Upper lobe of left lung (tissue), 6 donors: Measurements from ENCODE around the gene SEZ6L2. TPM values are rescaled to one million over a fixed set of nuclear protein-coding genes. Genes with fewer than 3 reads are reported as not detected.
"Not testable (repeated sequence)": the region's sequence is repeated elsewhere in the genome, so short reads cannot be mapped to it uniquely, and the experiment has no call there.

Source experiments
- ATAC-seq, 2 donors: fragments of 200-7000 bp; cut with Tn5 transposase; one replicate each; pipeline ENCODE4 v1.9.1; 2022; ENCODE audit warnings: mild to moderate bottlenecking in 2 of 2, moderate library complexity in 2 of 2; ENCODE audit not compliant: low FRiP score in 2 of 2
- DNase-seq, 2 donors: peaks; one replicate each; pipeline ENCODE4 v3.0.0-alpha.2; 2019 to 2020
- H3K27ac ChIP-seq, 4 donors: fragments of 200-600 bp; sonication (generic); one replicate each; pipeline ENCODE4 v1.5.1; 2016 to 2019
- H3K27me3 ChIP-seq, 4 donors: fragments of 200-600 bp; sonication (generic); one replicate each; pipeline ENCODE4 v1.5.1; 2017 to 2019
- H3K36me3 ChIP-seq, 4 donors: fragments of 200-600 bp; sonication (generic); one replicate each; pipeline ENCODE4 v1.5.1; 2016 to 2019
- H3K4me1 ChIP-seq, 4 donors: fragments of 200-600 bp; sonication (generic); one replicate each; pipeline ENCODE4 v1.5.1; 2018 to 2019
- H3K4me3 ChIP-seq, 4 donors: fragments of 200-600 bp; sonication (generic); one replicate each; pipeline ENCODE4 v1.5.1; 2017 to 2019; ENCODE audit warnings: mild to moderate bottlenecking in 2 of 4, moderate library complexity in 1 of 4
- H3K9me3 ChIP-seq, 4 donors: fragments of 200-600 bp; sonication (generic); one replicate each; pipeline ENCODE4 v1.5.1; 2018 to 2019
- EP300 ChIP-seq, 4 donors: sonication (generic); formaldehyde crosslinking; IDR thresholded peaks; one replicate each; pipeline ENCODE4 v1.5.1; 2017; ENCODE audit warnings: antibody characterized with exemption in 4 of 4, control low read depth in 2 of 4
- POLR2A ChIP-seq, 4 donors: fragments of 450-650 bp; IDR thresholded peaks; one replicate each; pipeline ENCODE4 v1.5.1; 2016 to 2017; ENCODE audit warnings: antibody characterized with exemption in 4 of 4, mild to moderate bottlenecking in 2 of 4
- POLR2AphosphoS5 ChIP-seq, 2 donors: sonication (generic); formaldehyde crosslinking; IDR thresholded peaks; one replicate each; pipeline ENCODE4 v1.5.1; 2017; ENCODE audit warnings: antibody characterized with exemption in 2 of 2
- WGBS, 2 donors: methylation state at CpG; one replicate each; pipeline ENCODE4 v1.1.5; 2017 to 2018; 5-methylcytosine and 5-hydroxymethylcytosine counted together
- total RNA-seq, 6 donors: library from RNA; depleted of rRNA in 4 of 6; stranded (reverse); fragments of >200 nt in 4 of 6; gene quantifications; one replicate each; pipeline versions ENCODE4 v1.1.0 to v1.2.1, GENCODE V29; 2016 to 2021
- TF ChIP-seq, protein P1 (sequence below), 6 experiments: fragments of 450-650 bp in 4 of 6; fragments of 200-600 bp in 2 of 6; sonication (generic) in 2 of 6; IDR thresholded peaks; one replicate each; pipeline ENCODE4 v1.5.1; 2016 to 2019; ENCODE audit warnings: antibody characterized with exemption in 6 of 6
- donor health status: DM: no; HTN: no; CAD: no; lungs with moderate emphysema.
- donor health status: DM: no; HTN: yes; CAD: no; lungs with severe emphysema.

Gene SEZ6L2
- total RNA-seq, 6 donors from 2014 or later: 4.2 to 13.5 (median 8.2) TPM

- H3K4me1 ChIP-seq: peaks cover 0 to 6% (median 0%) of the 10 kb centered on the region in 4 donors
- TF ChIP-seq POLR2AphosphoS5 (IDR thresholded peaks at IDR 0.05): no peak
- TF ChIP-seq, protein P1, sequence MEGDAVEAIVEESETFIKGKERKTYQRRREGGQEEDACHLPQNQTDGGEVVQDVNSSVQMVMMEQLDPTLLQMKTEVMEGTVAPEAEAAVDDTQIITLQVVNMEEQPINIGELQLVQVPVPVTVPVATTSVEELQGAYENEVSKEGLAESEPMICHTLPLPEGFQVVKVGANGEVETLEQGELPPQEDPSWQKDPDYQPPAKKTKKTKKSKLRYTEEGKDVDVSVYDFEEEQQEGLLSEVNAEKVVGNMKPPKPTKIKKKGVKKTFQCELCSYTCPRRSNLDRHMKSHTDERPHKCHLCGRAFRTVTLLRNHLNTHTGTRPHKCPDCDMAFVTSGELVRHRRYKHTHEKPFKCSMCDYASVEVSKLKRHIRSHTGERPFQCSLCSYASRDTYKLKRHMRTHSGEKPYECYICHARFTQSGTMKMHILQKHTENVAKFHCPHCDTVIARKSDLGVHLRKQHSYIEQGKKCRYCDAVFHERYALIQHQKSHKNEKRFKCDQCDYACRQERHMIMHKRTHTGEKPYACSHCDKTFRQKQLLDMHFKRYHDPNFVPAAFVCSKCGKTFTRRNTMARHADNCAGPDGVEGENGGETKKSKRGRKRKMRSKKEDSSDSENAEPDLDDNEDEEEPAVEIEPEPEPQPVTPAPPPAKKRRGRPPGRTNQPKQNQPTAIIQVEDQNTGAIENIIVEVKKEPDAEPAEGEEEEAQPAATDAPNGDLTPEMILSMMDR (IDR thresholded peaks at IDR 0.05): no peak
- TF ChIP-seq POLR2A (IDR thresholded peaks at IDR 0.05): no peak
- TF ChIP-seq EP300 (IDR thresholded peaks at IDR 0.05): no peak
- no peak overlapping the region for H3K27ac ChIP-seq
- DNase-seq: no peak
- H3K4me3 ChIP-seq: no peak overlapping the region
- ATAC-seq: peak in 1 of 2 donors; percentile 19
- no peaks in the 10 kb centered on the region for H3K36me3 ChIP-seq
- no peaks in the 10 kb centered on the region for H3K27me3 ChIP-seq
- WGBS, 2 donors: 40 to 78% methylated on average over 2 to 6 of the region's 6 CpGs
- no peaks in the 10 kb centered on the region for H3K9me3 ChIP-seq
Measured at GRCh38 chr16:29892458-29892813, 6.9 kb downstream of the SEZ6L2 start.

DNA sequence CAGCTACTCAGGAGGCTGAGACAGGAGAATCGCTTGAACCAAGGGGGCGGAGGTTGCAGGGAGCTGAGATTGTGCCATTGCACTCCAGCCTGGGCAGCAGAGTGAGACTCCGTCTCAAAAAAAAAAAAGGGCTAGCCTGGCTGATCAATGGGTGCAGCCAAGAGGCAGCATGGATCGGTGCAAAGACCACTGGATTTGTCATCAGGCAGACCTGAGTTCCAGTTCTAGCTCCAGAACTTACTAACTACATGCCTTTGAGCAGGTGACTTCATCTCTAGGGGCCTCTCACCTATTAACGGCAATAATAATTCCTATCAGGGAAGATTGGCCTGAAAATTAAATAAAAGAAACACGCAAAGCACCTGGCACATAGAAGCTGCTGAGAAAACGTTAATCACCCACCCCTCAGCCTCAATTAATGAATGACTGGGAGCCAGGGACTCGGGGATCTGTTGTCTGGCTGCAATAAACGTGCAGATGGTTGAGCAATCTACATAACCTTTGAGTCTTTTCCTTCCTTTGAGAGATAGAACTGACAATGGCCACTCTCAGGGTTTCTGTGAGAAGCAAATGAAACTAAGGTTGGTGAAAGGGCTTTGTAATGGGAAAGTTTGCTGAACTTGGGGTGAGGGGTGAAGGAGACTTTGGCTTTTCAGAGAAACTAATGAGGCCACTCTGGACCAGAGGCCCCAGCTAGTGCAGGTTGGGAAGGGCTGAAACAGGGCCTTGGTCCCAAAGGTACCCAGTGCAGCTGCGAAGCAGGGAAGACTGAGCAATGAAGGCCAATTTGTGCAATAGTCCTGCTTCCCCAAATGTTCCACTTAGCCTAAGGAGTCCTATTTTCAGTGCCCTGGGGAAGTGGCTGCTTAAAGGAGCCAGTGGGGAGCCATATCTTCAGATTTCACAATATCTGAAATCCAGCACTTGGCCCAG, 7.6 kb downstream of the SEZ6L2 start:
- Histone ChIP-seq H3K27me3 (no peaks in the 10 kb centered on the region), H3K36me3 (no peaks in the 10 kb centered on the region), H3K4me3 (no peak overlapping the region), H3K4me1 (peaks cover 0 to 6% (median 0%) of the 10 kb centered on the region in 4 donors), H3K9me3 (no peaks in the 10 kb centered on the region), H3K27ac (no peak overlapping the region)
- WGBS, 2 donors: 60 to 75% methylated on average over 10 of the region's 10 CpGs
- ATAC-seq (peak in 1 of 2 donors; percentile 44), DNase-seq (peak in 1 of 2 donors; percentile 44)
- TF ChIP-seq, protein P1 (IDR thresholded peaks at IDR 0.05): no peak
- TF ChIP-seq POLR2AphosphoS5 (IDR thresholded peaks at IDR 0.05): no peak
- TF ChIP-seq EP300 (IDR thresholded peaks at IDR 0.05): no peak
- no peak for TF ChIP-seq POLR2A (IDR thresholded peaks at IDR 0.05)

DNA sequence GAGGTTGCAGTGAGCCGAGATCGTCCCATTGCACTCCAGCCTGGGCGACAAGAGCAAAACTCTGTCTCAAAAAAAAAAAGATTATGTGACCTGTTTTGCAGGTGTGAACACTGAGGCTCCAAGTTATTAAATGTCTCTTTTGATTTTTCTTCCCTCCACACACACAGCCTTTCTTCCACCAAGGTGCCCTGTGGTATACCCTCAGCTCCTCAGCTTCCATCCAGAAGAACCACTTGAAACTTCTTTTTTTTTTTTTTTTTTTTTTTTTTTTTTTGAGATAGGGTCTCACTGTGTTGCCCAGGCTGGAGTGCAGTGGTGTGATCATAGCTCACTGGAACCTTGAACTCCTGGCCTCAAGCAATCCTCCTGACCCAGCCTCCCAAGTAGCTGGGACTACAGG, 10.0 kb downstream of the SEZ6L2 start:
- not testable (repeated sequence) for H3K27me3 ChIP-seq, ATAC-seq, H3K4me3 ChIP-seq, H3K27ac ChIP-seq, H3K36me3 ChIP-seq, H3K9me3 ChIP-seq, DNase-seq, H3K4me1 ChIP-seq
- WGBS, 2 donors: 93 to 98% methylated on average over 3 of the region's 3 CpGs

GRCh38 chr16:29883987-29884386, 15.4 kb downstream of the SEZ6L2 start:
- whole genome bisulfite sequencing, 2 donors: 57 to 93% methylated on average over 4 to 6 of the region's 6 CpGs
- H3K4me1 ChIP-seq: no peaks in the 10 kb centered on the region
- H3K36me3 ChIP-seq: no peaks in the 10 kb centered on the region
- TF ChIP-seq EP300 (IDR thresholded peaks at IDR 0.05) (no peak), POLR2AphosphoS5 (IDR thresholded peaks at IDR 0.05) (no peak), POLR2A (IDR thresholded peaks at IDR 0.05) (no peak)
- TF ChIP-seq, protein P1 (IDR thresholded peaks at IDR 0.05): no peak
- no peaks in the 10 kb centered on the region for H3K9me3 ChIP-seq
- no peak for ATAC-seq
- H3K27me3 ChIP-seq: no peaks in the 10 kb centered on the region
- no peak overlapping the region for H3K4me3 ChIP-seq
- DNase-seq: no peak
- no peak overlapping the region for H3K27ac ChIP-seq

DNA sequence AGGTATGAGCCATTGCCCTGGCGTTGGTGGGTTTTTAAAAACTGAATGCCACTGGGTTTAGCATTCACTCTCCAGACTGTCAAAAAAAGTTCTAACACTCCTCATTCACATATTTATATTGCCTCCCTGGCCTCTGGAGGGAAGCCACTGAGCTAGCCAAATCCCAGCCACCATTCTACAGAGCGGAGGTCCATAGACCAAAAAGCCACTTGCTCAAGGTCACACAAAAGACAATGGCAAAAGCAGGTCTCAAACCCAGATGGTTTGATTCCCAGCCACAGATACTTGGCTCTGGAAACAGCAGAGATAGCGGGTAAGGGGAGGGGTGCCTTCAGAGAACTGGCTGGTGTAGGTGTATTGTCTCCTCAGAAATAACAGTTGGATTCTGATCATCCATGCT, 18.3 kb downstream of the SEZ6L2 start:
- ATAC-seq: no peak
- Histone ChIP-seq H3K4me1 (peaks cover 12 to 18% (median 14%) of the 10 kb centered on the region in 4 donors), H3K27ac (no peak overlapping the region), H3K4me3 (no peak overlapping the region), H3K36me3 (no peaks in the 10 kb centered on the region), H3K9me3 (no peaks in the 10 kb centered on the region), H3K27me3 (peaks cover 0 to 18% (median 4%) of the 10 kb centered on the region in 4 donors)
- 83 to 94% methylated on average over 3 of the region's 3 CpGs for WGBS, 2 donors
- no peak for DNase-seq
- TF ChIP-seq, protein P1 (IDR thresholded peaks at IDR 0.05): no peak
- TF ChIP-seq POLR2AphosphoS5 (IDR thresholded peaks at IDR 0.05) (no peak), POLR2A (IDR thresholded peaks at IDR 0.05) (no peak), EP300 (IDR thresholded peaks at IDR 0.05) (no peak)
